Smooth muscle cell (in vitro differentiated cells): ENCODE measurements around the gene XPO5. TPM values are rescaled to one million over a fixed set of nuclear protein-coding genes. Genes with fewer than 3 reads are reported as not detected.
A peak's percentile ranks its signal among the peaks of the same experiment; 100 is the strongest.

Experiments used
- DNase-seq: peaks from one replicate; lab custom pipeline; 2025; ENCODE audit not compliant: unreplicated experiment; lab: John Stamatoyannopoulos, UW
- H2AFZ ChIP-seq: fragments of 200-600 bp; sonication (generic); 2 replicates; pipeline ENCODE4 v1.6.0; 2016; ENCODE audit warnings: antibody characterized with exemption, low read depth, mild to moderate bottlenecking
- H3F3A ChIP-seq: fragments of 200-600 bp; sonication (generic); 2 replicates; pipeline ENCODE4 v1.6.0; 2017; ENCODE audit warnings: antibody characterized with exemption, low read depth
- H3K27ac ChIP-seq: fragments of 200-600 bp; sonication (generic); 2 replicates; pipeline ENCODE4 v1.5.1; 2016; ENCODE audit warnings: low read depth, mild to moderate bottlenecking
- H3K27me3 ChIP-seq: fragments of 200-600 bp; sonication (generic); 2 replicates; pipeline ENCODE4 v1.6.1; 2016; ENCODE audit warnings: low read depth, mild to moderate bottlenecking
- H3K36me3 ChIP-seq: fragments of 200-600 bp; sonication (generic); 2 replicates; pipeline ENCODE4 v1.5.1; 2016; ENCODE audit warnings: low read depth
- H3K4me1 ChIP-seq: fragments of 200-600 bp; sonication (generic); 2 replicates; pipeline ENCODE4 v1.5.1; 2016; ENCODE audit warnings: low read depth
- H3K4me2 ChIP-seq: fragments of 200-600 bp; sonication (generic); 2 replicates; pipeline ENCODE4 v1.6.0; 2016; ENCODE audit warnings: mild to moderate bottlenecking
- H3K4me3 ChIP-seq: fragments of 200-600 bp; sonication (generic); 2 replicates; pipeline ENCODE4 v1.5.1; 2016; ENCODE audit warnings: mild to moderate bottlenecking
- H3K79me2 ChIP-seq: fragments of 200-600 bp; sonication (generic); 2 replicates; pipeline ENCODE4 v1.6.0; 2016; ENCODE audit warnings: low read depth, mild to moderate bottlenecking
- H3K9ac ChIP-seq: fragments of 200-600 bp; sonication (generic); 2 replicates; pipeline ENCODE4 v1.6.0; 2016; ENCODE audit warnings: low read depth
- H3K9me3 ChIP-seq: fragments of 200-600 bp; sonication (generic); replicated peaks from 2 replicates; pipeline ENCODE4 v1.5.1; 2016; ENCODE audit warnings: low read depth
- H4K20me1 ChIP-seq: fragments of 200-600 bp; sonication (generic); 2 replicates; pipeline ENCODE4 v1.6.0; 2016; ENCODE audit warnings: low read depth
- CTCF ChIP-seq: fragments of 200-600 bp; sonication (generic); IDR thresholded peaks from 2 replicates; pipeline ENCODE4 v1.5.1; 2017; ENCODE audit warnings: borderline replicate concordance, mild to moderate bottlenecking, antibody characterized with exemption; ENCODE audit not compliant: insufficient read depth, poor library complexity, severe bottlenecking
- WGBS: methylation state at CpG from one replicate; pipeline ENCODE4 v1.1.7; 2016; ENCODE audit warnings: low lambda C conversion rate; 5-methylcytosine and 5-hydroxymethylcytosine counted together
- polyA plus RNA-seq: library from polyadenylated mRNA; unstranded; fragments of >200 nt; fragmentation: Nextera tagmentation; extraction: Ambion mirVana; gene quantifications from 2 replicates; pipeline ENCODE4 v1.2.1, GENCODE V29; 2016
- total RNA-seq: library from RNA; depleted of rRNA; stranded (reverse); fragments of >200 nt; gene quantifications from 2 replicates; pipeline ENCODE4 v1.2.3, GENCODE V29; 2014

Gene XPO5
- total and polyA plus RNA-seq, 2 experiments from 2014 or later = 11.7 to 31.9 TPM

- H2AFZ ChIP-seq = peak overlapping the region; percentile 51
- DNase-seq = no peak
- no peak for TF ChIP-seq CTCF
- no peaks in the 10 kb centered on the region for H3K9me3 ChIP-seq
- peak overlapping the region; percentile 79 for H3K4me3 ChIP-seq
- peaks cover 22% of the 10 kb centered on the region for H3F3A ChIP-seq
- peaks cover 19% of the 10 kb centered on the region for H3K4me1 ChIP-seq
- peaks cover 18% of the 10 kb centered on the region for H3K36me3 ChIP-seq
- peak overlapping the region; percentile 97 for H3K4me2 ChIP-seq
- WGBS = 9% methylated on average over 10 of the region's 10 CpGs
- H3K27ac ChIP-seq = peak overlapping the region; percentile 87
- peaks cover 43% of the 10 kb centered on the region for H3K79me2 ChIP-seq
- peaks cover 26% of the 10 kb centered on the region for H4K20me1 ChIP-seq
- no peaks in the 10 kb centered on the region for H3K27me3 ChIP-seq
- peak overlapping the region; percentile 96 for H3K9ac ChIP-seq
Observed at GRCh38 chr6:43517505-43518357, 58.1 kb downstream of the XPO5 start.

GRCh38 chr6:43516697-43517504 is 58.9 kb downstream of the XPO5 start, which contains the start of the genes POLR1C and YIPF3:
Gene POLR1C, plus strand, starts transcription at chr6:43517089. Its CDS starts 21 bp downstream, at chr6:43517110.
Gene YIPF3, minus strand, starts transcription at chr6:43516926. Its CDS starts 119 bp downstream, at chr6:43516807.
- Histone ChIP-seq H3F3A (peaks cover 28% of the 10 kb centered on the region), H4K20me1 (peaks cover 26% of the 10 kb centered on the region), H3K4me3 (peak within 1 kb of the TSS; percentile 79), H3K4me2 (peak within 1 kb of the TSS; percentile 97), H3K9me3 (no peaks in the 10 kb centered on the region), H2AFZ (peak within 1 kb of the TSS; percentile 84), H3K9ac (peak within 1 kb of the TSS; percentile 96), H3K4me1 (peaks cover 19% of the 10 kb centered on the region), H3K27me3 (no peaks in the 10 kb centered on the region), H3K36me3 (peaks cover 9% of the 10 kb centered on the region), H3K27ac (peak within 1 kb of the TSS; percentile 87), H3K79me2 (peaks cover 43% of the 10 kb centered on the region)
- DNase-seq = peak; percentile 86
- under 1% methylated on average over 57 of the region's 57 CpGs for WGBS
- no peak for TF ChIP-seq CTCF

- WGBS = 2% methylated on average over 10 of the region's 10 CpGs
- Histone ChIP-seq H3F3A (peaks cover 33% of the 10 kb centered on the region), H3K27ac (peak overlapping the region; percentile 87), H3K4me2 (peak overlapping the region; percentile 97), H3K4me1 (peaks cover 19% of the 10 kb centered on the region), H3K27me3 (no peaks in the 10 kb centered on the region), H3K9ac (peak overlapping the region; percentile 96), H3K9me3 (no peaks in the 10 kb centered on the region), H3K36me3 (peaks cover 6% of the 10 kb centered on the region), H4K20me1 (peaks cover 26% of the 10 kb centered on the region), H3K79me2 (peaks cover 43% of the 10 kb centered on the region), H2AFZ (peak overlapping the region; percentile 84), H3K4me3 (peak overlapping the region; percentile 79)
- TF ChIP-seq CTCF = no peak
- no peak for DNase-seq
Observed at GRCh38 chr6:43516367-43516696, 59.5 kb downstream of the XPO5 start.
